Endothelial cell of umbilical vein (primary cell): ENCODE measurements around the gene BEAN1. TPM values are rescaled to one million over a fixed set of nuclear protein-coding genes. Genes with fewer than 3 reads are reported as not detected.

ENCODE experiments used
- BruUV-seq: library from RNA; stranded (reverse); fragments of 400-500 nt; replicated peaks from 2 replicates; lab custom pipeline; 2021; lab: Mats Ljungman, UMichigan
- CTCF ChIA-PET: fragments of 300-600, 350-600 bp; sonication (Branson Sonifier 250); formaldehyde crosslinking; loops from one replicate; lab custom pipeline; 2021; ENCODE audit warnings: antibody characterized with exemption, inconsistent platforms; lab: Charles Lee
- POLR2A ChIA-PET: fragments of 300-600, 350-600 bp; sonication (Branson Sonifier 250); formaldehyde crosslinking; loops from one replicate; lab custom pipeline; 2021; ENCODE audit warnings: antibody characterized with exemption, inconsistent platforms; lab: Charles Lee
- DNase-seq: peaks from one replicate; pipeline ENCODE4 v3.0.0-alpha.2; 2011; ENCODE audit warnings: low read depth, low spot score
- FAIRE-seq: peaks from 2 replicates; lab custom pipeline; 2011; peaks lifted over from hg19 to GRCh38; lab: Jason Lieb, UNC
- H2AFZ ChIP-seq: 2 replicates; pipeline ENCODE4 v1.6.0; 2012; ENCODE audit warnings: low read depth, low read length, control low read depth, inconsistent platforms
- H3K27ac ChIP-seq: 2 replicates; pipeline ENCODE4 v1.5.1; 2011; ENCODE audit warnings: low read depth, mild to moderate bottlenecking, control low read depth, low read length, moderate library complexity; ENCODE audit not compliant: insufficient read depth
- H3K27me3 ChIP-seq, 2 experiments: 2 replicates each; pipeline versions ENCODE4 v1.6.0 to v1.6.1; 2011; ENCODE audit warnings: low read length in 2 of 2, mixed read lengths in 1 of 2; ENCODE audit not compliant: control insufficient read depth in 2 of 2, insufficient read depth in 2 of 2
- H3K36me3 ChIP-seq, 2 experiments: 2 replicates in 1 of 2; 3 replicates in 1 of 2; pipeline ENCODE4 v1.5.1; 2011; ENCODE audit warnings: low read length in 2 of 2, mild to moderate bottlenecking in 1 of 2, moderate library complexity in 1 of 2; ENCODE audit not compliant: control insufficient read depth in 2 of 2, insufficient read depth in 2 of 2; ENCODE audit errors: extremely low read depth in 1 of 2
- H3K4me1 ChIP-seq: 3 replicates; pipeline ENCODE4 v1.5.1; 2011; ENCODE audit warnings: mild to moderate bottlenecking, low read length; ENCODE audit not compliant: control insufficient read depth, insufficient read depth; ENCODE audit errors: extremely low read depth
- H3K4me2 ChIP-seq: 2 replicates; pipeline ENCODE4 v1.6.1; 2011; ENCODE audit warnings: low read length, control low read depth, mixed read lengths; ENCODE audit not compliant: insufficient read depth
- H3K4me3 ChIP-seq, 3 experiments: fragments of 200-600 bp in 1 of 3; sonication (generic), shearing (Covaris generic) in 1 of 3; replicated peaks in 1 of 3; 2 replicates each; pipeline ENCODE4 v1.5.1; 2011 to 2016; ENCODE audit warnings: control low read depth in 3 of 3, low read length in 3 of 3, mild to moderate bottlenecking in 2 of 3, inconsistent platforms in 1 of 3, low read depth in 1 of 3, moderate library complexity in 1 of 3; ENCODE audit not compliant: insufficient read depth in 1 of 3
- H3K79me2 ChIP-seq: 2 replicates; pipeline ENCODE4 v1.6.0; 2012; ENCODE audit warnings: low read length, inconsistent platforms; ENCODE audit not compliant: control insufficient read depth, insufficient read depth
- H3K9ac ChIP-seq: replicated peaks from 2 replicates; pipeline ENCODE3; 2011; ENCODE audit warnings: low read length, control low read depth; ENCODE audit not compliant: insufficient read depth; ENCODE audit errors: extremely low read depth
- H3K9me1 ChIP-seq: replicated peaks from 3 replicates; pipeline ENCODE4 v1.6.0; 2011; ENCODE audit warnings: mild to moderate bottlenecking, low read length; ENCODE audit not compliant: control insufficient read depth, insufficient read depth; ENCODE audit errors: extremely low read depth
- H3K9me3 ChIP-seq: replicated peaks from 2 replicates; pipeline ENCODE4 v1.5.1; 2012; ENCODE audit warnings: low read length, inconsistent platforms; ENCODE audit not compliant: control insufficient read depth, insufficient read depth
- H4K20me1 ChIP-seq: replicated peaks from 2 replicates; pipeline ENCODE3; 2011; ENCODE audit warnings: mild to moderate bottlenecking, low read length; ENCODE audit not compliant: control insufficient read depth, insufficient read depth; ENCODE audit errors: extremely low read depth
- CTCF ChIP-seq, 2 donors: IDR thresholded peaks; 1 replicate in 1 of 2; 2 replicates in 1 of 2; pipeline ENCODE4 v1.5.1; 2011; ENCODE audit warnings: low read length in 2 of 2, mild to moderate bottlenecking in 2 of 2, moderate library complexity in 2 of 2, control low read depth in 1 of 2, inconsistent platforms in 1 of 2, low read depth in 1 of 2; ENCODE audit not compliant: insufficient read depth in 1 of 2; ENCODE audit errors: extremely low read depth in 1 of 2
- EZH2 ChIP-seq: IDR thresholded peaks from 2 replicates; pipeline ENCODE4 v1.6.1; 2012; ENCODE audit warnings: borderline replicate concordance, low read depth, mild to moderate bottlenecking, moderate library complexity, low read length, inconsistent platforms; ENCODE audit not compliant: severe bottlenecking
- FOS ChIP-seq: IDR thresholded peaks from 2 replicates; pipeline ENCODE4 v1.6.1; 2011; ENCODE audit warnings: mild to moderate bottlenecking, low read length, moderate library complexity, borderline replicate concordance; ENCODE audit not compliant: insufficient read depth
- GATA2 ChIP-seq: IDR thresholded peaks from 2 replicates; pipeline ENCODE4 v1.7.0; 2011; ENCODE audit warnings: low read depth, mild to moderate bottlenecking, moderate library complexity, mixed read lengths, low read length; ENCODE audit not compliant: insufficient read length, insufficient read depth
- JUN ChIP-seq: IDR thresholded peaks from 2 replicates; pipeline ENCODE4 v1.6.1; 2011; ENCODE audit warnings: borderline replicate concordance, low read depth; ENCODE audit not compliant: insufficient read length, insufficient read depth
- MAX ChIP-seq: IDR thresholded peaks from 2 replicates; pipeline ENCODE4 v1.6.1; 2011; ENCODE audit not compliant: insufficient read depth, insufficient read length
- MYC ChIP-seq: IDR thresholded peaks from one replicate; pipeline ENCODE4 v1.6.1; 2011; ENCODE audit warnings: mild to moderate bottlenecking, low read depth, low read length
- POLR2A ChIP-seq: IDR thresholded peaks from 2 replicates; pipeline ENCODE4 v1.6.1; 2012; ENCODE audit warnings: low read depth, mild to moderate bottlenecking, control low read depth, low read length
- POLR2AphosphoS5 ChIP-seq: IDR thresholded peaks from 2 replicates; pipeline ENCODE4 v1.6.1; 2012; ENCODE audit warnings: low read depth, mild to moderate bottlenecking, control low read depth, low read length, moderate library complexity; ENCODE audit not compliant: insufficient read depth
- dilution Hi-C: fragments of 300-500 bp; cut with MboI; formaldehyde crosslinking; loops from one replicate; pipeline ENCODE4 v1.15.0; 2019; ENCODE audit warnings: low sequenced_read_pairs; ENCODE audit not compliant: extremely low pct_ligation_motif_present
- intact Hi-C: fragments of 100-400 bp; cut with micrococcal nuclease; formaldehyde crosslinking; loops from one replicate; pipeline ENCODE4 v1.10.0; 2022
- polyA plus RNA-seq, 4 experiments: library from polyadenylated mRNA; depleted of rRNA in 3 of 4; stranded (reverse) in 3 of 4; unstranded in 1 of 4; fragments of >200 nt; gene quantifications; 2 replicates each; pipeline versions ENCODE4 v1.2.1 to v1.2.3, GENCODE V29; 2011 to 2012; ENCODE audit warnings: missing spikeins in 1 of 4
- total RNA-seq: library from RNA; stranded (reverse); gene quantifications from 2 replicates; pipeline ENCODE4 v1.2.3, GENCODE V29; 2021

Gene BEAN1
- total and polyA plus RNA-seq, 2 donors (not counting 3 experiments of a cell fraction or from before 2014, with no cell fraction given), result not detected

GRCh38 chr16:66511602-66512271, 84.6 kb downstream of the BEAN1 start:
- ChIA-PET POLR2A (interaction anchor here (1.2 kb wide), 1 partner anchor 41 kb away, joined by 4 read pairs; the partner anchor contains the start of gene CKLF), CTCF (interaction anchor here (0.6 to 4.1 kb wide), 20 partner anchors 9 to 319 kb away, joined by 3 to 32 read pairs (median 5); partner anchors contain the start of genes CKLF and NAE1)
- peak; percentile 70 for DNase-seq
- no TSS peak for BruUV-seq
- TF ChIP-seq MYC (no peak), POLR2A (no peak), JUN (peak; percentile 34), FOS (peak; percentile 50), EZH2 (no peak), GATA2 (peak; percentile 27), CTCF (IDR thresholded peaks at IDR 0.05; ENCODE audit: extremely low read depth in 1 of 2, insufficient read depth in 1 of 2, low read depth in 1 of 2, low read length in 2 of 2) (no peak), POLR2AphosphoS5 (peak; percentile 20), MAX (no peak)
- peaks cover 58% of the 10 kb centered on the region for H3K4me1 ChIP-seq
- H3K9me1 ChIP-seq, result no peaks in the 10 kb centered on the region
- no peaks in the 10 kb centered on the region for H3K36me3 ChIP-seq
- dilution Hi-C loops (no loop called here), intact Hi-C loops (loop anchor here (1.0 kb wide), 1 partner anchor 151 kb away; no protein-coding TSS in a partner anchor)
- H3K27ac ChIP-seq, result peak overlapping the region; percentile 86
- no peaks in the 10 kb centered on the region for H3K27me3 ChIP-seq
- no peak overlapping the region for H3K4me2 ChIP-seq
- peak overlapping the region; percentile 67 for H3K9ac ChIP-seq
- no peaks in the 10 kb centered on the region for H3K79me2 ChIP-seq
- no peak overlapping the region for H3K4me3 ChIP-seq
- FAIRE-seq, result peak; percentile 91
- H3K9me3 ChIP-seq, result no peaks in the 10 kb centered on the region
- H4K20me1 ChIP-seq, result no peaks in the 10 kb centered on the region
- H2AFZ ChIP-seq, result no peak overlapping the region
